ENCODE results near the gene SNAPC5. TPM values are rescaled to one million over a fixed set of nuclear protein-coding genes. Genes with fewer than 3 reads are reported as not detected.
"Not testable (repeated sequence)": the region's sequence is repeated elsewhere in the genome, so short reads cannot be mapped to it uniquely, and the experiment has no call there.

SNAPC5 gene
- total RNA-seq, 1 experiment from 2014 or later, result 20.2 TPM

- H3K4me2 ChIP-seq (ENCODE audit: low read depth, low read length, poor library complexity, severe bottlenecking), result no peak overlapping the region
- H2AFZ ChIP-seq (ENCODE audit: low read length), result no peak overlapping the region
- H3K9me2 ChIP-seq (replicated peaks; ENCODE audit: insufficient read depth, low read length), result no peaks in the 10 kb centered on the region
- H3K9ac ChIP-seq (ENCODE audit: low read length), result no peak overlapping the region
- peaks cover 68% of the 10 kb centered on the region for H3K79me2 ChIP-seq (ENCODE audit: low read length)
- H3K27ac ChIP-seq (ENCODE audit: low read length), result no peak overlapping the region
- peaks cover 19% of the 10 kb centered on the region for H3K36me3 ChIP-seq (ENCODE audit: insufficient read depth, low read length)
- peaks cover 22% of the 10 kb centered on the region for H3K4me1 ChIP-seq (ENCODE audit: low read length)
- H3K9me3 ChIP-seq (ENCODE audit: low read length), result no peaks in the 10 kb centered on the region
- H4K20me1 ChIP-seq (ENCODE audit: insufficient read depth, low read depth, low read length), result peaks cover 8% of the 10 kb centered on the region
- peak; percentile 39 for DNase-seq
- H3K27me3 ChIP-seq (ENCODE audit: low read length), result no peaks in the 10 kb centered on the region
- no peak overlapping the region for H3K4me3 ChIP-seq (ENCODE audit: low read length)
Measured at GRCh38 chr15:66508293-66508883, 10.8 kb upstream of the SNAPC5 start.

GRCh38 chr15:66505818-66506217, 8.3 kb upstream of the SNAPC5 start:
- Histone ChIP-seq H3K27ac (ENCODE audit: low read length) (peak overlapping the region; percentile 86), H3K9me3 (ENCODE audit: low read length) (no peaks in the 10 kb centered on the region), H3K27me3 (ENCODE audit: low read length) (no peaks in the 10 kb centered on the region), H3K9me2 (replicated peaks; ENCODE audit: insufficient read depth, low read length) (no peaks in the 10 kb centered on the region), H3K4me3 (ENCODE audit: low read length) (peak overlapping the region; percentile 83), H3K36me3 (ENCODE audit: insufficient read depth, low read length) (peaks cover 45% of the 10 kb centered on the region), H4K20me1 (ENCODE audit: insufficient read depth, low read depth, low read length) (peaks cover 32% of the 10 kb centered on the region), H3K79me2 (ENCODE audit: low read length) (peaks cover 79% of the 10 kb centered on the region), H3K4me1 (ENCODE audit: low read length) (peaks cover 41% of the 10 kb centered on the region), H2AFZ (ENCODE audit: low read length) (no peak overlapping the region), H3K4me2 (ENCODE audit: low read depth, low read length, poor library complexity, severe bottlenecking) (peak overlapping the region; percentile 89), H3K9ac (ENCODE audit: low read length) (peak overlapping the region; percentile 90)
- DNase-seq, result peak; percentile 44

GRCh38 chr15:66505430-66505811, 7.9 kb upstream of the SNAPC5 start:
- peaks cover 44% of the 10 kb centered on the region for H3K36me3 ChIP-seq (ENCODE audit: insufficient read depth, low read length)
- no peak for DNase-seq
- H3K4me2 ChIP-seq (ENCODE audit: low read depth, low read length, poor library complexity, severe bottlenecking), result peak overlapping the region; percentile 89
- peaks cover 75% of the 10 kb centered on the region for H3K79me2 ChIP-seq (ENCODE audit: low read length)
- peak overlapping the region; percentile 86 for H3K27ac ChIP-seq (ENCODE audit: low read length)
- H3K9me3 ChIP-seq (ENCODE audit: low read length), result no peaks in the 10 kb centered on the region
- peaks cover 41% of the 10 kb centered on the region for H3K4me1 ChIP-seq (ENCODE audit: low read length)
- H3K9ac ChIP-seq (ENCODE audit: low read length), result peak overlapping the region; percentile 90
- H3K4me3 ChIP-seq (ENCODE audit: low read length), result peak overlapping the region; percentile 83
- H2AFZ ChIP-seq (ENCODE audit: low read length), result peak overlapping the region; percentile 81; the same call in 1 of the 2 replicates
- H3K9me2 ChIP-seq (replicated peaks; ENCODE audit: insufficient read depth, low read length), result no peaks in the 10 kb centered on the region
- no peaks in the 10 kb centered on the region for H3K27me3 ChIP-seq (ENCODE audit: low read length)
- H4K20me1 ChIP-seq (ENCODE audit: insufficient read depth, low read depth, low read length), result peaks cover 32% of the 10 kb centered on the region

- Histone ChIP-seq H2AFZ (ENCODE audit: low read length) (peak within 1 kb of the TSS; percentile 81), H3K4me1 (ENCODE audit: low read length) (peaks cover 41% of the 10 kb centered on the region), H3K4me3 (ENCODE audit: low read length) (peak within 1 kb of the TSS; percentile 83), H3K36me3 (ENCODE audit: insufficient read depth, low read length) (peaks cover 43% of the 10 kb centered on the region), H3K27me3 (ENCODE audit: low read length) (no peaks in the 10 kb centered on the region), H3K79me2 (ENCODE audit: low read length) (peaks cover 74% of the 10 kb centered on the region), H3K27ac (ENCODE audit: low read length) (peak within 1 kb of the TSS; percentile 86), H4K20me1 (ENCODE audit: insufficient read depth, low read depth, low read length) (peaks cover 32% of the 10 kb centered on the region), H3K9me3 (ENCODE audit: low read length) (no peaks in the 10 kb centered on the region), H3K9ac (ENCODE audit: low read length) (peak within 1 kb of the TSS; percentile 90), H3K9me2 (replicated peaks; ENCODE audit: insufficient read depth, low read length) (no peaks in the 10 kb centered on the region), H3K4me2 (ENCODE audit: low read depth, low read length, poor library complexity, severe bottlenecking) (peak within 1 kb of the TSS; percentile 89)
- DNase-seq, result peak; percentile 92
Measured at GRCh38 chr15:66504563-66505429, 7.2 kb upstream of the SNAPC5 start, which contains the start of the genes RPL4 and ZWILCH. Gene RPL4 (minus strand): TSS chr15:66504855. CDS start chr15:66504790, 65 bp downstream. Gene ZWILCH (plus strand): TSS chr15:66505326. CDS start chr15:66505339, 13 bp downstream.

- DNase-seq, result peak; percentile 50
- H3K9me3 ChIP-seq (ENCODE audit: low read length), result no peaks in the 10 kb centered on the region
- no peaks in the 10 kb centered on the region for H3K9me2 ChIP-seq (replicated peaks; ENCODE audit: insufficient read depth, low read length)
- peak overlapping the region; percentile 89 for H3K4me2 ChIP-seq (ENCODE audit: low read depth, low read length, poor library complexity, severe bottlenecking)
- H3K27me3 ChIP-seq (ENCODE audit: low read length), result no peaks in the 10 kb centered on the region
- H3K79me2 ChIP-seq (ENCODE audit: low read length), result peaks cover 70% of the 10 kb centered on the region
- H3K9ac ChIP-seq (ENCODE audit: low read length), result peak overlapping the region; percentile 90
- peak overlapping the region; percentile 86 for H3K27ac ChIP-seq (ENCODE audit: low read length)
- H3K4me1 ChIP-seq (ENCODE audit: low read length), result peaks cover 41% of the 10 kb centered on the region
- H3K36me3 ChIP-seq (ENCODE audit: insufficient read depth, low read length), result peaks cover 37% of the 10 kb centered on the region
- H3K4me3 ChIP-seq (ENCODE audit: low read length), result peak overlapping the region; percentile 83
- H2AFZ ChIP-seq (ENCODE audit: low read length), result no peak overlapping the region
- peaks cover 32% of the 10 kb centered on the region for H4K20me1 ChIP-seq (ENCODE audit: insufficient read depth, low read depth, low read length)
Measured at GRCh38 chr15:66503780-66504562, 6.4 kb upstream of the SNAPC5 start.

GRCh38 chr15:66503041-66503648, 5.6 kb upstream of the SNAPC5 start:
- not testable (repeated sequence) for H3K9me3 ChIP-seq (ENCODE audit: low read length); H3K9me2 ChIP-seq (replicated peaks; ENCODE audit: insufficient read depth, low read length); H2AFZ ChIP-seq (ENCODE audit: low read length); H3K27me3 ChIP-seq (ENCODE audit: low read length)
- Histone ChIP-seq H3K79me2 (ENCODE audit: low read length) (peaks cover 63% of the 10 kb centered on the region), H3K9ac (ENCODE audit: low read length) (peak overlapping the region; percentile 90), H4K20me1 (ENCODE audit: insufficient read depth, low read depth, low read length) (peaks cover 38% of the 10 kb centered on the region), H3K4me1 (ENCODE audit: low read length) (peaks cover 42% of the 10 kb centered on the region), H3K27ac (ENCODE audit: low read length) (peak overlapping the region; percentile 86), H3K4me3 (ENCODE audit: low read length) (peak overlapping the region; percentile 83), H3K36me3 (ENCODE audit: insufficient read depth, low read length) (peaks cover 43% of the 10 kb centered on the region), H3K4me2 (ENCODE audit: low read depth, low read length, poor library complexity, severe bottlenecking) (peak overlapping the region; percentile 89)
- DNase-seq, result peak; percentile 44

- Histone ChIP-seq H3K36me3 (ENCODE audit: insufficient read depth, low read length) (peaks cover 43% of the 10 kb centered on the region), H3K9me3 (ENCODE audit: low read length) (no peaks in the 10 kb centered on the region), H3K4me3 (ENCODE audit: low read length) (peak overlapping the region; percentile 83; the same call in 1 of the 2 replicates), H3K4me2 (ENCODE audit: low read depth, low read length, poor library complexity, severe bottlenecking) (peak overlapping the region; percentile 89), H3K27me3 (ENCODE audit: low read length) (no peaks in the 10 kb centered on the region), H2AFZ (ENCODE audit: low read length) (no peak overlapping the region), H3K79me2 (ENCODE audit: low read length) (peaks cover 56% of the 10 kb centered on the region), H3K9ac (ENCODE audit: low read length) (no peak overlapping the region), H4K20me1 (ENCODE audit: insufficient read depth, low read depth, low read length) (peaks cover 40% of the 10 kb centered on the region), H3K4me1 (ENCODE audit: low read length) (peaks cover 41% of the 10 kb centered on the region), H3K27ac (ENCODE audit: low read length) (no peak overlapping the region), H3K9me2 (replicated peaks; ENCODE audit: insufficient read depth, low read length) (no peaks in the 10 kb centered on the region)
- DNase-seq, result no peak
Measured at GRCh38 chr15:66502491-66502890, 4.9 kb upstream of the SNAPC5 start.

Data from Karpas-422 (cell line).